ENCODE data around the gene CLEC18B.

- TF ChIP-seq CTCF (IDR thresholded peaks at IDR 0.05) (no peak), POLR2A (IDR thresholded peaks at IDR 0.05) (no peak)
Measured at GRCh38 chr16:74455213-74455612, 33.9 kb upstream of the CLEC18B start.

All from ovary (tissue), 3 donors.